Spinal cord (tissue), 10 donors: ENCODE measurements around the gene RBM23. TPM values are rescaled to one million over a fixed set of nuclear protein-coding genes. Genes with fewer than 3 reads are reported as not detected.

Source experiments
- DNase-seq, 6 donors: peaks; one replicate each; pipeline versions ENCODE4 v3.0.0 to v3.0.0-alpha.2; 2013 to 2015; ENCODE audit warnings: low spot score in 6 of 6, low read depth in 4 of 6
- H3K27ac ChIP-seq: one replicate; pipeline ENCODE4 v1.5.1; 2013; ENCODE audit warnings: low read depth, low read length, control low read depth
- H3K27me3 ChIP-seq: one replicate; pipeline ENCODE4 v1.6.1; 2013; ENCODE audit warnings: low read length; ENCODE audit not compliant: control insufficient read depth, insufficient read depth
- H3K36me3 ChIP-seq: one replicate; pipeline ENCODE4 v1.6.1; 2013; ENCODE audit warnings: low read length; ENCODE audit not compliant: control insufficient read depth, insufficient read depth
- H3K4me1 ChIP-seq: one replicate; pipeline ENCODE4 v1.6.1; 2013; ENCODE audit warnings: low read length; ENCODE audit not compliant: control insufficient read depth, insufficient read depth
- H3K4me3 ChIP-seq: one replicate; pipeline ENCODE4 v1.5.1; 2013; ENCODE audit warnings: low read depth, low read length, control low read depth
- H3K9me3 ChIP-seq: one replicate; pipeline ENCODE4 v1.6.1; 2013; ENCODE audit warnings: low read length; ENCODE audit not compliant: control insufficient read depth, insufficient read depth
- WGBS: methylation state at CpG from one replicate; pipeline ENCODE4 v1.1.5; 2013; ENCODE audit warnings: missing lambda C conversion rate; ENCODE audit not compliant: insufficient coverage; 5-methylcytosine and 5-hydroxymethylcytosine counted together
- polyA plus RNA-seq, 2 donors: library from polyadenylated mRNA; unstranded; fragments of 120-200 nt; gene quantifications; one replicate each; pipeline ENCODE4 v1.2.1, GENCODE V29; 2013; ENCODE audit not compliant: insufficient read length in 2 of 2
- total RNA-seq, 2 donors: library from RNA; depleted of rRNA in 1 of 2; stranded (reverse); fragments of 120-200 nt in 1 of 2; fragments of >200 nt in 1 of 2; gene quantifications; one replicate each; pipeline versions ENCODE4 v1.2.3 to v1.2.4, GENCODE V29; 2013 to 2014
- donor health status: healthy.

Gene RBM23
- total and polyA plus RNA-seq, 4 donors: 111 to 145 (median 126) TPM

GRCh38 chr14:22883173-22883976 is 35.6 kb downstream of the RBM23 start, which contains the start of gene REM2:
REM2 (plus strand) TSS chr14:22883222; CDS start chr14:22883288, 66 bp downstream.
- peak within 1 kb of the TSS; percentile 26 for H3K27ac ChIP-seq
- WGBS: 13% methylated on average over 11 of the region's 15 CpGs

GRCh38 chr14:22882529-22883172 is 36.3 kb downstream of the RBM23 start:
- Histone ChIP-seq H3K4me3 (no peak overlapping the region), H3K27ac (peak overlapping the region; percentile 19), H3K27me3 (no peaks in the 10 kb centered on the region), H3K36me3 (peaks cover 15% of the 10 kb centered on the region), H3K4me1 (peaks cover 48% of the 10 kb centered on the region), H3K9me3 (no peaks in the 10 kb centered on the region)
- 13% methylated on average over 4 of the region's 6 CpGs for WGBS
- peak in 3 of 6 donors; percentile 81 to 98 (median 95) for DNase-seq

More at GRCh38 chr14:22883173-22883976, 35.6 kb downstream of the RBM23 start, which contains the start of gene REM2:
- H3K4me1 ChIP-seq: peaks cover 53% of the 10 kb centered on the region
- H3K9me3 ChIP-seq: no peaks in the 10 kb centered on the region
- H3K36me3 ChIP-seq: peaks cover 10% of the 10 kb centered on the region
- DNase-seq: peak in 2 of 6 donors; percentile 53 to 85
- peak within 1 kb of the TSS; percentile 30 for H3K4me3 ChIP-seq
- no peaks in the 10 kb centered on the region for H3K27me3 ChIP-seq

GRCh38 chr14:22882064-22882463 is 36.9 kb downstream of the RBM23 start:
- Histone ChIP-seq H3K4me3 (no peak overlapping the region), H3K9me3 (no peaks in the 10 kb centered on the region), H3K27me3 (no peaks in the 10 kb centered on the region), H3K4me1 (peaks cover 42% of the 10 kb centered on the region), H3K27ac (no peak overlapping the region), H3K36me3 (peaks cover 20% of the 10 kb centered on the region)
- 53% methylated on average over 4 of the region's 7 CpGs for WGBS
- no peak for DNase-seq

- Histone ChIP-seq H3K36me3 (peaks cover 44% of the 10 kb centered on the region), H3K4me3 (no peak overlapping the region), H3K4me1 (peaks cover 16% of the 10 kb centered on the region), H3K9me3 (no peaks in the 10 kb centered on the region), H3K27ac (no peak overlapping the region), H3K27me3 (no peaks in the 10 kb centered on the region)
- 80% methylated on average over 7 of the region's 8 CpGs for WGBS
- DNase-seq: no peak
These were observed 40.4 kb downstream of the RBM23 start for GRCh38 chr14:22878271-22879246.

GRCh38 chr14:22877000-22877501 is 41.9 kb downstream of the RBM23 start:
- no peak overlapping the region for H3K4me3 ChIP-seq
- H3K27me3 ChIP-seq: no peaks in the 10 kb centered on the region
- 95% methylated on average over 22 of the region's 22 CpGs for WGBS
- H3K27ac ChIP-seq: no peak overlapping the region
- no peaks in the 10 kb centered on the region for H3K9me3 ChIP-seq
- DNase-seq: no peak
- peaks cover 8% of the 10 kb centered on the region for H3K4me1 ChIP-seq
- H3K36me3 ChIP-seq: peaks cover 44% of the 10 kb centered on the region

GRCh38 chr14:22875748-22876319 is 43.1 kb downstream of the RBM23 start:
- 94% methylated on average over 20 of the region's 20 CpGs for WGBS
- DNase-seq: no peak
- H3K9me3 ChIP-seq: no peaks in the 10 kb centered on the region

GRCh38 chr14:22875003-22875747 is 43.8 kb downstream of the RBM23 start:
- 92% methylated on average over 15 of the region's 15 CpGs for WGBS

More at GRCh38 chr14:22875748-22876319, 43.1 kb downstream of the RBM23 start:
- Histone ChIP-seq H3K27me3 (no peaks in the 10 kb centered on the region), H3K4me3 (no peak overlapping the region), H3K36me3 (peaks cover 44% of the 10 kb centered on the region), H3K27ac (no peak overlapping the region), H3K4me1 (peaks cover 9% of the 10 kb centered on the region)

GRCh38 chr14:22872833-22873520 is 46.0 kb downstream of the RBM23 start:
- DNase-seq: no peak

More at GRCh38 chr14:22875003-22875747, 43.8 kb downstream of the RBM23 start:
- Histone ChIP-seq H3K27me3 (no peaks in the 10 kb centered on the region), H3K4me3 (no peak overlapping the region), H3K4me1 (peaks cover 12% of the 10 kb centered on the region), H3K9me3 (no peaks in the 10 kb centered on the region), H3K27ac (no peak overlapping the region), H3K36me3 (peaks cover 44% of the 10 kb centered on the region)
- DNase-seq: no peak

More at GRCh38 chr14:22872833-22873520, 46.0 kb downstream of the RBM23 start:
- no peaks in the 10 kb centered on the region for H3K9me3 ChIP-seq
- 73% methylated on average over 7 of the region's 10 CpGs for WGBS
- H3K4me3 ChIP-seq: peak overlapping the region; percentile 55
- H3K27me3 ChIP-seq: no peaks in the 10 kb centered on the region
- H3K4me1 ChIP-seq: peaks cover 14% of the 10 kb centered on the region
- peak overlapping the region; percentile 67 for H3K27ac ChIP-seq
- H3K36me3 ChIP-seq: peaks cover 32% of the 10 kb centered on the region
